Activated naive CD8-positive, alpha-beta T cell treated with anti-CD3 and anti-CD28 coated beads, Interleukin-2, amount 50 U/mL, for 24 hours (primary cell): Measurements from ENCODE around the gene PITPNM3.

ENCODE experiments used
- ATAC-seq: fragments of 150-1000 bp; cut with Tn5 transposase; one replicate; pipeline ENCODE4 v1.10.0; 2021
- DNase-seq: peaks from one replicate; pipeline ENCODE4 v3.0.0; 2021
- H3K27ac Mint-ChIP-seq: one replicate; pipeline ENCODE4 v1.8.0; 2021; ENCODE audit warnings: mild to moderate bottlenecking, mixed read lengths
- H3K27me3 Mint-ChIP-seq: one replicate; pipeline ENCODE4 v1.8.0; 2021; ENCODE audit warnings: mixed read lengths
- H3K36me3 Mint-ChIP-seq: one replicate; pipeline ENCODE4 v1.8.0; 2021; ENCODE audit warnings: low read depth, mixed read lengths
- H3K4me1 Mint-ChIP-seq: one replicate; pipeline ENCODE4 v1.8.0; 2021; ENCODE audit warnings: mixed read lengths
- H3K4me3 Mint-ChIP-seq: one replicate; pipeline ENCODE4 v1.8.0; 2021; ENCODE audit warnings: mild to moderate bottlenecking, moderate library complexity, mixed read lengths
- H3K9me3 Mint-ChIP-seq: one replicate; pipeline ENCODE4 v1.8.0; 2021; ENCODE audit warnings: mixed read lengths

The PITPNM3 gene

DNA sequence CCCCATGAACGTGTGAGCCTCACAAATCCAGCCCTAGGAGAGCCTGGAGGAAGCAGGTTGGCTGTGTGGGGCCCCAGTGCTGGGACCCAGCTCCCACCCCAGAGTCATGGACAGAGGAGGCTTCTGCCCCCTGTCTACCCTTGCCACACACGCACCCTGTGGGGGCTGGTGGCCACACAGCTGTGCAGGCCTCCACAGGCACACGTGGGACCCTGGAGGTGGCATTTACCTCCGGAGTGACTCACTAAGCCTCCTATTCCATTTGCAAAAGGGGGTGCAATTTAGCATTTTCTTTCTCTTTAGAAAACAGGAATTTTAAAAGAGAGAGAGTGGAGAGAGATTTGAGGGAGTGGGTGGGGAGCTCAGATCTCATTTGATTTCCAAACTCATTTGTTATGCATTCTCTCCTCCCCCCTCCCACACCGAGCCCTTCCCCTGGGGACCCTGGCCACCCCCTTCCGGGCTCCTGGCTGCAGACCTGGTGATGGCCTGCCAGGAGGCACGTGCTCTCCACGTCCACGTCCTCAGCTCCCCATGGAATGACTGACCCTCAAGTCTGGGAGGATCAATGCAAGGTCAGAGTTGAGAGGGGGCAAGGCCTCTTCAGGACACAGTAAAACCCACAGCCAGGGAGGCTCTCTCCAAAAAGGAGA is 6.8 kb downstream of the PITPNM3 start:
- H3K27ac Mint-ChIP-seq = no peak overlapping the region
- H3K9me3 Mint-ChIP-seq = no peaks in the 10 kb centered on the region
- no peaks in the 10 kb centered on the region for H3K36me3 Mint-ChIP-seq
- no peak overlapping the region for H3K4me3 Mint-ChIP-seq
- ATAC-seq = no peak
- DNase-seq = no peak
- H3K4me1 Mint-ChIP-seq = peaks cover 9% of the 10 kb centered on the region
- peaks cover 20% of the 10 kb centered on the region for H3K27me3 Mint-ChIP-seq

DNA sequence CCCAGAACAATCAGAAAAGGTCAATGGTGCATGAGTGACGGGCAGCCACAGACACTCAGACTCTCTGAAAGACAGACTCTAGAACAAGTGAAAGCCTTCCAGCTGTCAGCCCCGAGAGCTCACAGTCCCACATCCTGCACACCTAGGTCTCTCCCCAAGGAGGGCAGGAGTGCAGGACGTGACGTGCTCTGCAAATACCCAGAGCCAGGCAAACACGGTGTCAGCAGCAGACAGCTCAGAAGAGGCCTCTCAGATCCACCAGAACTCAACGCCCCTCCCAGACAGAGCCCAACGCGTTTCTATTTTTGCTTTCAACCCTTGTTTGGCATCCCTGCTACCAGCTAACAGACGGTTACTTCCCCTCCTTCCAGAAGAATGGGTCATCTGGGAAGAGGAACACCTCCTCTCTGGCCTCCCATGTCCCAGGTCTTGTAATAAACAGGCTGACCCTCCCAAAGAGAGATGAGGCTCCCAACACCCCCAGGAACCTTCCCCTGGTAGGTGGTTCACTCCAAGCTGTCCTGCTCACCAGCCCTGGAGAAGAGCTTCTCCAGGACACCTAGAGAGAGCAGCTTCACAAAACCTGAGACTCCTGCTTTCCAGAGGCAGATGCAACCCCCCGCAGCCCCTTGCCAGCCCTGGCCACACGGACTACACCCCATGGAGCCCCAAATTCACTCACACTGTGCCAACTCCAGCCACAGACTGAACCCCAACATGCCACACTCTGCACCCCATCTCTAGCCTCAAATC is 7.6 kb downstream of the PITPNM3 start:
- H3K27me3 Mint-ChIP-seq = peaks cover 12% of the 10 kb centered on the region
- H3K9me3 Mint-ChIP-seq = no peaks in the 10 kb centered on the region
- no peak overlapping the region for H3K27ac Mint-ChIP-seq
- ATAC-seq (no peak), DNase-seq (peak; percentile 15)
- no peaks in the 10 kb centered on the region for H3K36me3 Mint-ChIP-seq
- no peak overlapping the region for H3K4me3 Mint-ChIP-seq
- H3K4me1 Mint-ChIP-seq = peaks cover 9% of the 10 kb centered on the region

DNA sequence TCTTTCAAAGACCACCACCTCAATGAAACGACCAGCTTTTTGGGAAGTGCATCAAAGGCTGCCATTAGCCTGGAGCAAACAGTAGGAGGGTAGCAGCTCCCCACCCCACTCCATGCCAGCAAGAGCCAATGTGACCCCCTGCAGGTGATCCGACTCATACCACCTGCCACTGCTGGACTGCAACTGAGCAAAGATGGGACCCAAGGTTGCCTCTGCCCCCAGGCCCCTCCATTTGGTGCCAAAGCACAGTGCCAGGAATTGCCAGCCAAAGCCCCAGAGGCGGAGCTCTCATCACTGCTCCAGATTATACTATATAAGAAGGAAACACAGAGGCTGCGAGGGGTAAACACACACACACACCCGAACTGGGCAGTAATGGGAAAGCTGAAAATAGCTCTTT is 8.3 kb downstream of the PITPNM3 start:
- H3K4me1 Mint-ChIP-seq = peaks cover 9% of the 10 kb centered on the region
- no peak for DNase-seq
- H3K36me3 Mint-ChIP-seq = no peaks in the 10 kb centered on the region
- no peak overlapping the region for H3K27ac Mint-ChIP-seq
- no peaks in the 10 kb centered on the region for H3K9me3 Mint-ChIP-seq
- ATAC-seq = no peak
- H3K27me3 Mint-ChIP-seq = peaks cover 8% of the 10 kb centered on the region
- H3K4me3 Mint-ChIP-seq = no peak overlapping the region

DNA sequence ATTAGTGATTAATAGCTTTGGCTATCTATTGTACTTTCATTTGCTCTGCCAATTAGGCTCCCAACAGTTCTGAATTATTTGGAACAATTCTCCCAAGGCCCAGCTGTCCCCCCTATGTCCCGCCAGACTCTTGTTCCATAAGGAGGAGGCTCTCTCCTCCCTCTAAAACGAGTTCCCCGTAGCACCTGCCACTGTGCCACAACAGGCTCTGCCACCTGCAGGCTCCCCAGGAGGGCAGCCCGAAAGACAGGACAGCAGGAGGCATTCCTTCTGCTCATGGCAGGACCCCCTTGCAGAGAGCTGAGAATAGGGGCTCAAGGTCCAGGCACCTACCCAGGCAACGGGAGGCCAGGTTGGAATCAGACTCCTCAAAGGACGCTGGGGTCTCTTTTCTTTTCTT is 9.0 kb downstream of the PITPNM3 start:
- no peak for ATAC-seq
- peaks cover 9% of the 10 kb centered on the region for H3K4me1 Mint-ChIP-seq
- DNase-seq = no peak
- no peak overlapping the region for H3K27ac Mint-ChIP-seq
- no peak overlapping the region for H3K4me3 Mint-ChIP-seq
- H3K36me3 Mint-ChIP-seq = no peaks in the 10 kb centered on the region
- no peaks in the 10 kb centered on the region for H3K9me3 Mint-ChIP-seq
- H3K27me3 Mint-ChIP-seq = peaks cover 7% of the 10 kb centered on the region

DNA sequence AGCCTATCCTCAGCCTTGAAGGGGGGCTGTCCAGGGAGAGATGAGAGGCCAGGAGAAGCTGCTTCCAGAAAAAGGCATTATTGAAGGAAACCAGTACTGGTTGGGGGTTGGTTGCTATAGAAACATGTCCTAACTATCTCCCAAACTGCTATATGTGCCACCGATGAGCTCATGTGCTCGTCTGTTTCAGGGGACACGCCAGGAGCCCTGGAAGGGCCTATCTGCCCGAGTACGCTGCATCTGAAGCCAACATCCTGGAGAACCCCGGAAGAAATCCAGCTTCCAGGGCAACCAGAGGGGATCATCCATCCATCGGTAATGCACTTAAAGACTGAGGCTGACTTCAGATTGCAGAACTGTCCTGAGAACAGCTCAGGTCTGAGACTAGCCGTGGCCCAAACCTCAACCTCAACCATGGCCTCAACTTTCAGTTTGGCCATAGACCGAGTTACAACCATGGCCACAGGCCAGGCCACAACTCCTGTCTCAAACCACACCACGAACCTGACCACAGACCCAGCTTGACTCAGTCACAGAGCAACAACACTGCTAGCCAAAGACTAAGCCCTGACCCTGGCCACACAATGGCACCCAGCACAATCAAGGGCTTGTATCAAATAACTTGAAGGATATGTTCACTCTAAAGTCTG is 10.2 kb downstream of the PITPNM3 start:
- Mint-ChIP-seq H3K27ac (no peak overlapping the region), H3K36me3 (no peaks in the 10 kb centered on the region), H3K4me3 (no peak overlapping the region), H3K9me3 (no peaks in the 10 kb centered on the region), H3K4me1 (peaks cover 9% of the 10 kb centered on the region), H3K27me3 (peaks cover 5% of the 10 kb centered on the region)
- DNase-seq = no peak
- ATAC-seq = no peak

DNA sequence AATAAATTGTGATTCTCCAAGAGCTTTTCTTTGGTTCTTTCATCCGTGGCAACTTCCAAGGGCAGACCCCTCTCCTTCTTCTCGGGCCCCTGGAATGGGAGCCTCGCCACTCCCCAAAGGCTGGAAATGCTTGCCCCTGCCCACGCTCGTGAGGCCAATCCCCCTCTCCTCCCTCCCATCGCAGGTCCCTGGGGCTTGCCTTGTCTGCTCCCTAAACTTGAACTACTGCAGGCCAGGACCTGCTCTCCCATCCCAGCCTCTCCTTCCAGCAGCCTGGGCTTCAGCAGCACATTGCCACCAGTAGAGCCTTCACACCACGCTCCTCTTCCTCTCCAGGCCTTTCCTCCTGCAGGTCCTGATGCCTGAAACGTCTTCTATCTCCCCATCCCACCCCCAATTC is 11.1 kb downstream of the PITPNM3 start:
- Mint-ChIP-seq H3K36me3 (no peaks in the 10 kb centered on the region), H3K4me3 (no peak overlapping the region), H3K27ac (no peak overlapping the region), H3K9me3 (no peaks in the 10 kb centered on the region), H3K4me1 (peaks cover 9% of the 10 kb centered on the region), H3K27me3 (peaks cover 5% of the 10 kb centered on the region)
- ATAC-seq (no peak), DNase-seq (no peak)

DNA sequence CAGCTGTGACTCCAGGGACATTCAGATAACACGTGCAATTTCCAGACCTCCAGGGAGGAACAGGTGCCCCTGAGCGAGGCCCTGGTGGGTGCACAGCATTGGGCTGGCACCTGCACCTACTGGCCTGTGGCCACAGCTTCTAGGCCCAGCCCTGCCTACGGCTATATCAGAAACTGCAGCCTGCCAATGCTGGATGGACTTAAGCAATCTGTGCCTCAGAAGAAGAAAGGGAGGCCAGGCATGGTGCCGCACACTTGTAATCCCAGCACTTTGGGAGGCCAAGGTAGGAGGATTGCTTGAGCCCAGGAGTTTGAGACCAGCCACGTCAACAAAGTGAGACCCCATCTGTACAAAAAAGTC is 12.4 kb downstream of the PITPNM3 start:
- Mint-ChIP-seq H3K9me3 (no peaks in the 10 kb centered on the region), H3K4me1 (peaks cover 9% of the 10 kb centered on the region), H3K27ac (no peak overlapping the region), H3K27me3 (peaks cover 5% of the 10 kb centered on the region), H3K36me3 (no peaks in the 10 kb centered on the region), H3K4me3 (no peak overlapping the region)
- ATAC-seq (no peak), DNase-seq (no peak)

DNA sequence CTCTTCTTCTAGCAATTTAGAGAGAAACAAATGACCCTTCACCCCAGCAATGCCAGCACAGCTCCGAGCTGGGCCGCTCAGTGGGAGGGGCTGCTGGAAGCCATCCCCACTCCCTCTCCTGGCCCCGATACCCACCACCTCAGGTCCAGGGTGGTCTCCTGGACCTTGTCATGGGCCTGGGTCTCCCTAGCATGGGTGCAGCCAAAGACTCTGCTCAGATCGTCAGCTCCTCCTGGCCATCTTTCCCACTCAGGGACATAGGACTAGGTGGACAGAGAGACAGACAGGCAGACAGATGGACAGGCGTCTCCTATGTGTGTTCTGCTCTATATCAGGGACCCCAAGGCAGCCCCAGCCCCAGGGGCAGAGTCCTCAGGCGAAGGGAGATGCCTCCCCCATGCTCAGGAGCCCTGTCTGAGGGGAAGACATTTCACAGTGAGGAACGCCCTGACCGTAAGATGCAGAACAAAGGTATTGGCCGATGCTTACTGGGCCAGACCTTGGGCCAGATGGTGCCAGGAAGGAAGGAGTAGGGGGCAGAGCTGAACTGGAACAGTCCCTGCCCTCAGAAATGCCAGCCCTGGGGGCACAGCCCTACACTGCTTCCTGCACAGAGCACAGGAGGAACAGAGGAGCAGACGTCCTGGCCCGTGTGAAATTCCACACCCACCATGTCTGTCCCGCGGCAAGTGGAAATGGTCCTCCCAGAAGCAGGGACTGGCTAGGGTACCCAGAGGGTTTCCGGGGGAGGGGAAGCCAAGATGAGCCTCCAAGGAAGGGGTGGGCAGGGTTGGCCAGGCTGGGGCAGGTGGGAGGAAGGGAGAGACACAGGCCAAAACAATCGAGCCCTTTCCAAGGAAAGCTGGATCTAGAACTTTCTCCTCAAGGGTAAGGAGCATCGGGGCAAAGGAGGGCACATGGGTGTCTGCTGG is 13.0 kb downstream of the PITPNM3 start:
- Mint-ChIP-seq H3K4me3 (no peak overlapping the region), H3K4me1 (peaks cover 3% of the 10 kb centered on the region), H3K9me3 (no peaks in the 10 kb centered on the region), H3K27ac (no peak overlapping the region), H3K36me3 (no peaks in the 10 kb centered on the region), H3K27me3 (peaks cover 2% of the 10 kb centered on the region)
- no peak for ATAC-seq
- DNase-seq = no peak

DNA sequence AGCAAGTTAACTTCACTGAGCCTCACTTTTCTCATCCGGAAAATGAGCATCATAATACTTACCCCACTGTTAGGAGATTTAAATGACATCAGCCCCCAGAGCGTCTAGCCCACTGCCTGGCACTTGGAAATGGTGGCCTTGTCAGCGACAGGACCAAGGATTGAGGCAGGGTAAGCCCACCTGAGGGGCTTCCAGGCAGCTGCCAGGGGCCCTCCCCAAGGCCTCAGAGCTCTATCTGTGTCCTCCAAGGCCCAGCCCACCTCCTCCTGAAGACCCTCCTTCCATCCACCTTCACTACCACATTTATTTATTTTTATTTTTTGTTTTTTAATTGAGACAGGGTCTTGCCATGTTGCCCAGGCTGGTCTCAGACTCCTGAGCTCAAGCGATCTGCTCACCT is 13.8 kb downstream of the PITPNM3 start:
- DNase-seq (no peak), ATAC-seq (no peak)
- H3K4me3 Mint-ChIP-seq = no peak overlapping the region
- no peak overlapping the region for H3K27ac Mint-ChIP-seq
- no peaks in the 10 kb centered on the region for H3K36me3 Mint-ChIP-seq
- no peaks in the 10 kb centered on the region for H3K27me3 Mint-ChIP-seq
- no peaks in the 10 kb centered on the region for H3K9me3 Mint-ChIP-seq
- H3K4me1 Mint-ChIP-seq = no peaks in the 10 kb centered on the region

DNA sequence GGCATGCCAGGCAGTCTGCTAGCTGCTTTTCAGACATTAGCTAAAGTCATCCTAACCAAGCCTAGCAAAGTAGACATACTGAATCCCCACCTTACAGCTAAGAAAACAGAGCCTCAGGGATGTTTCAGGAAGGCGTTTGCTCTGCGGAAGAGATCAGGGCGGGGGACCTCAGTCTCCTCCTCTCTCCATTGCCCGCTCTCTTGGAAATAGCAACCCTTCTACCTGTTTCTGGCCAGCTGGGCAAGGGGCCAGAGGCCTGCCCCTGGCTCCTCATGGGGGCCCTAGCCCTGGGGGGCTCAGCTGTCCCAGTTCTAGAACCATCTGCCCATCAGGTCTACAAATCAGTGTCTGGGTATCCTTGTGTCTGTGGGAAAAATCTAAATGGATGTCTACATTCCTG is 14.5 kb downstream of the PITPNM3 start:
- DNase-seq (no peak), ATAC-seq (no peak)
- no peak overlapping the region for H3K27ac Mint-ChIP-seq
- H3K27me3 Mint-ChIP-seq = no peaks in the 10 kb centered on the region
- H3K9me3 Mint-ChIP-seq = no peaks in the 10 kb centered on the region
- H3K4me1 Mint-ChIP-seq = no peaks in the 10 kb centered on the region
- no peak overlapping the region for H3K4me3 Mint-ChIP-seq
- H3K36me3 Mint-ChIP-seq = no peaks in the 10 kb centered on the region

DNA sequence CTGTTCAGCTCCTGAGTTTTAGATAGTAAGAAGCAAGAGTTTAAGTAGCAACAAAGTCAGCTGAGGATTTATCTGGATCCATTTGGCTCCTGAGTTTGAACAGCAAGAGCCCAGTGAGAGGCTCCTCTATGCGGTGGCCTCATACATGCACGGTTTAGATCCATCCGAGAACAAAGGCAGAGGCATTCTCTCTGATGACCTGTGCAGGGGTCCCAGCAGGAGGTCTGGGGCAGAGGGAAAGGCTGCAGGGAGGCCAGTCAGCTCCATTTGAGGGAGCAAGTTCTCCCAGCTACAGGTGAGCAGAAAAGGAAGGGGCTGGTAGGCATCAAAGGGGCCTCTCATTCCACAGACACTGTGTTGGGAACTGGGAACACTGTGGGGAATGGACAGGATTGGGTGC is 16.5 kb downstream of the PITPNM3 start:
- H3K27me3 Mint-ChIP-seq = no peaks in the 10 kb centered on the region
- H3K9me3 Mint-ChIP-seq = no peaks in the 10 kb centered on the region
- ATAC-seq (no peak), DNase-seq (no peak)
- H3K4me3 Mint-ChIP-seq = no peak overlapping the region
- H3K36me3 Mint-ChIP-seq = no peaks in the 10 kb centered on the region
- no peaks in the 10 kb centered on the region for H3K4me1 Mint-ChIP-seq
- H3K27ac Mint-ChIP-seq = no peak overlapping the region

DNA sequence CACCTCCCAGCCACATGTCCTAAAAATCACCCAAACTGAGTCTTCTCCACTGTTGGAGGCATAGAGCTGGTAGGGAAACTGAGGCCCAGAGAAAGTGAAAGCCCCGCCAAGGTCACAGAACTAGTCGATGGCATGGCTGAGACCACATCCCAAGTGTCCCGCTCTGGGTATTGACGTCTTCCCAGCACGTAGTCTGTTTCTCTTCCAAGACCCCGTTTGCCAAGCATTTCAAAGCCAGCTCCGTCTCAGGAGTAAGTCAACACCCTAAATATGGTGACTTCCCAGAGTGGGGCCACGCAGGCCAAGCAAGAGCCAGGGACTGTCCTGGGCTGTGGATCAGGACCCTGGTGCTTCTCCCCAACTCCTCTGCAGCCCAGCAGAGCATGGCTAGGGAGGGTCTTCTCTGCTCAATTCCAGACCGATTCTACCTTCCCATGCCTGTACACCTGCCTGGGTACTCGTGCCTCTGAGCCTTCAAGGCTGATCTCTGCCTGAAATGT is 19.7 kb downstream of the PITPNM3 start:
- Mint-ChIP-seq H3K36me3 (no peaks in the 10 kb centered on the region), H3K27ac (no peak overlapping the region), H3K27me3 (no peaks in the 10 kb centered on the region), H3K4me3 (no peak overlapping the region), H3K4me1 (no peaks in the 10 kb centered on the region), H3K9me3 (no peaks in the 10 kb centered on the region)
- DNase-seq = no peak
- ATAC-seq = no peak

DNA sequence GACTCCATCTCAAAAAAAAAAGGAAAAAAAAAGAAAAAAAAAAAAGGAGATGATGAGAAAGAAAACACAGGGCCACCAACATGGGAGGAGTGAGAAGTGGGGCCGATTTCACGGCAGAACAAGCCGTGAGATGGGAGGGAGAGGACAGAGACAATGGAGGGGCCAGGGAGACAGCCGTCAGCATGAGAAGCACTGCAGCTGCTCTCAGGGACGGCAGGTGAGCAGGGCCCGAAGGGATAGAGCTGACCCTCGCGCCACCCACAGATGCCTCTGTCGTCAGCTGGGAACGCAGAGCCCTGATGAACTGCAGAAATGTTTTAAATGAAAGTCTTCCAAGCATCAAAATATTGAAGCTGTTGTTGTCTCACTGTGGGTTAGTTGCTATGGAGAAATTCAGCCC is 20.3 kb downstream of the PITPNM3 start:
- Mint-ChIP-seq H3K27me3 (no peaks in the 10 kb centered on the region), H3K9me3 (no peaks in the 10 kb centered on the region), H3K4me1 (no peaks in the 10 kb centered on the region), H3K4me3 (no peak overlapping the region), H3K36me3 (no peaks in the 10 kb centered on the region), H3K27ac (no peak overlapping the region)
- ATAC-seq (no peak), DNase-seq (no peak)

DNA sequence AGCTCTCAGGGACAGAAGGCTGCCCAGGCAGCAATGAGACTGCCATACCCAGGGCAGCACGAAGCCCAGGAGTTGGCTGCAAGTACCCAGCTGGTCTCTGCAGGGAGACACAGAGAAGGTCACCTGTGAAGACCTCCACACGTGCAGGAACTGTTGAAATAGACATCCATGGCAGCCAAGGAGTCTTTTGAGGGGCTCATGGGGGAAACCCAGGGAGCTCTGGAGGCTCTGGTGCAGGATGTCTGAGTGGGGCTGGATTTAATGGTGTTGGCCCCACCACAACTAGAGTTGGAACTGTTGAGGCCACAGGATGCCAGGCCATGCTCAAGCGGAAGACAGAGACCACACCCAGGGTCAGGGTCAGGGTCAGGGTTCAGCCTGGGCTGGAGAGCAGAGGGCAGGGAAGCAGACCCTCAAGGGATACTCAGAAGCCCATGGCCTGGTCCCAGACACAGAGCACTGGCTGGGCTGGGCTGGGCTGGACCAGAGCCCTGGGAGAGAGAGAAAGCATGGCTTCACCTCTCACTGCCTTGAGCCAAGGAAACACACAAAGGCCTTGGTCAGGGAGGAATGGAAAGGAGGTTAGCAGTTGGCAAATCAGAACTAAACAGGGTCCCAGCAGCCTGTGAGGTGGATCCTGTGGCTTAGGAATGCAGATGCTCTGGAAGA is 21.4 kb downstream of the PITPNM3 start:
- Mint-ChIP-seq H3K27me3 (no peaks in the 10 kb centered on the region), H3K4me3 (no peak overlapping the region), H3K27ac (no peak overlapping the region), H3K36me3 (no peaks in the 10 kb centered on the region), H3K9me3 (no peaks in the 10 kb centered on the region), H3K4me1 (no peaks in the 10 kb centered on the region)
- ATAC-seq = no peak
- no peak for DNase-seq
